T1000 (cell line): Measurements from ENCODE around the gene REN.

Experiments used
- DNase-seq: peaks from one replicate; lab custom pipeline; 2025; ENCODE audit warnings: mixed read lengths; lab: John Stamatoyannopoulos, UW

REN gene

GRCh38 chr1:204131978-204132377 is 34.2 kb downstream of the REN start:
- no peak for DNase-seq

- DNase-seq, result peak; percentile 91
These were observed 34.9 kb downstream of the REN start for GRCh38 chr1:204130981-204131892.

- DNase-seq, result no peak
These were observed 36.0 kb downstream of the REN start for GRCh38 chr1:204130178-204130577.

- peak; percentile 43 for DNase-seq
These were observed 36.9 kb downstream of the REN start for GRCh38 chr1:204128964-204129896.

- DNase-seq, result no peak
These were observed 37.6 kb downstream of the REN start for GRCh38 chr1:204128464-204128963.

- DNase-seq, result peak; percentile 80
These were observed 38.4 kb downstream of the REN start for GRCh38 chr1:204127597-204128242.

- no peak for DNase-seq
These were observed 39.2 kb downstream of the REN start for GRCh38 chr1:204126956-204127355.

GRCh38 chr1:204126386-204126785 is 39.8 kb downstream of the REN start:
- no peak for DNase-seq

GRCh38 chr1:204125759-204126351 is 40.3 kb downstream of the REN start:
- DNase-seq, result no peak

GRCh38 chr1:204124639-204125038 is 41.5 kb downstream of the REN start:
- DNase-seq, result no peak

GRCh38 chr1:204123376-204123775 is 42.8 kb downstream of the REN start:
- no peak for DNase-seq

- DNase-seq, result no peak
These were observed 44.1 kb downstream of the REN start for GRCh38 chr1:204121840-204122555.

- no peak for DNase-seq
These were observed 49.6 kb downstream of the REN start for GRCh38 chr1:204116539-204116938.

- no peak for DNase-seq
These were observed 51.0 kb downstream of the REN start for GRCh38 chr1:204115116-204115515.

- DNase-seq, result no peak
These were observed 51.5 kb downstream of the REN start for GRCh38 chr1:204114606-204115005.

- no peak for DNase-seq
These were observed 52.2 kb downstream of the REN start for GRCh38 chr1:204113896-204114295.

GRCh38 chr1:204112876-204113730 is 53.0 kb downstream of the REN start:
- no peak for DNase-seq

- no peak for DNase-seq
These were observed 55.1 kb downstream of the REN start for GRCh38 chr1:204110894-204111633.
